Skeletal muscle tissue (tissue), 4 donors: ENCODE measurements around the gene CNTRL. TPM values are rescaled to one million over a fixed set of nuclear protein-coding genes. Genes with fewer than 3 reads are reported as not detected.
A peak's percentile ranks its signal among the peaks of the same experiment; 100 is the strongest.
"Not testable (repeated sequence)": the region's sequence is repeated elsewhere in the genome, so short reads cannot be mapped to it uniquely, and the experiment has no call there.

Experiments used
- H3K27ac ChIP-seq: one replicate; pipeline ENCODE4 v1.7.0; 2013; ENCODE audit warnings: mild to moderate bottlenecking, low read depth, low read length, inconsistent platforms
- H3K27me3 ChIP-seq, 3 donors: one replicate each; pipeline ENCODE4 v1.7.0; 2013; ENCODE audit warnings: low read length in 3 of 3; ENCODE audit not compliant: control insufficient read depth in 3 of 3, insufficient read depth in 3 of 3
- H3K36me3 ChIP-seq, 3 donors: one replicate each; pipeline ENCODE4 v1.7.0; 2013; ENCODE audit warnings: low read length in 3 of 3; ENCODE audit not compliant: control insufficient read depth in 3 of 3, insufficient read depth in 3 of 3
- H3K4me1 ChIP-seq, 3 donors: one replicate each; pipeline ENCODE4 v1.7.0; 2013; ENCODE audit warnings: low read length in 3 of 3, mild to moderate bottlenecking in 3 of 3; ENCODE audit not compliant: control insufficient read depth in 3 of 3, insufficient read depth in 3 of 3
- H3K4me3 ChIP-seq, 3 donors: one replicate each; pipeline ENCODE4 v1.7.0; 2013; ENCODE audit warnings: low read length in 3 of 3
- H3K9ac ChIP-seq, 3 donors: one replicate each; pipeline ENCODE4 v1.7.0; 2013; ENCODE audit warnings: low read length in 3 of 3, mild to moderate bottlenecking in 3 of 3, moderate library complexity in 2 of 3, low read depth in 1 of 3
- H3K9me3 ChIP-seq, 3 donors: one replicate each; pipeline ENCODE4 v1.7.0; 2013; ENCODE audit warnings: low read length in 3 of 3; ENCODE audit not compliant: control insufficient read depth in 3 of 3
- total RNA-seq: library from RNA; depleted of rRNA; stranded (reverse); fragments of >200 nt; gene quantifications from one replicate; pipeline ENCODE4 v1.2.3, GENCODE V29; 2014
- donor health status: Osteomylitis.

CNTRL gene
- total RNA-seq, 1 donor from 2014 or later, result 8.9 TPM

DNA sequence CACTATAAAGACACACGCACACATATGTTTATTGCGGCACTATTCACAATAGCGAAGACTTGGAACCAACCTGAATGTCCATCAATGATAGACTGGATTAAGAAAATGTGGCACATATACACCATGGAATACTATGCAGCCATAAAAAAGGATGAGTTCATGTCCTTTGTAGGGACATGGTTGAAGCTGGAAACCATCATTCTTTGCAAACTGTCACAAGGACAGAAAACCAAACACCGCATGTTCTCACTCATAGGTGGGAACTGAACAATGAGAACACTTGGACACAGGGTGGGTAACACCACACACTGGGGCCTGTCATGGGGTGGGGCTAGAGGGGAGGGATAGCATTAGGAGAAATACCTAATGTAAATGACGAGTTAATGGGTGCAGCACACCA is 29.3 kb downstream of the CNTRL start:
- H3K4me3 ChIP-seq, H3K36me3 ChIP-seq, H3K9me3 ChIP-seq, H3K9ac ChIP-seq, H3K27me3 ChIP-seq, H3K27ac ChIP-seq, H3K4me1 ChIP-seq: not testable (repeated sequence)

DNA sequence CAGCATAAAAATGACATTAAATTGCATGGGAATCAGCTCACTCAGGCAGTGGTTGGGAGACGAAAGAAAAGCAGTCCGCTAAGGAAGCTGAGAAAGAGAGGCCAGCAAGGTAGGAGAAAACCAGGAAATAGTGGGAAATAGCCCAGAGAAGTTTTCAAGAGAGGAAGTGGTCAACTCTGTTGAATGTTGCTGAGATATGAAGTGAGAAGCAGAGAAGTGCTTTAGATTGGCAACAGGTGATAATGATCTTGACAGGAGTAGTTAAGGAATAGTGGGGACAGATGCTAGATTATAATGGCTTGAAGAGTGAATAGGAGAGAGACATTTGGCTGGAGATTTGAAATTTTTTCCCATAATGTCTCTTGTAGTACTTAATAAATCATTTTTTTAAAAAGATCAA is 30.8 kb downstream of the CNTRL start:
- Histone ChIP-seq H3K4me1 (no peaks in the 10 kb centered on the region), H3K36me3 (no peaks in the 10 kb centered on the region), H3K27me3 (no peaks in the 10 kb centered on the region), H3K9me3 (no peaks in the 10 kb centered on the region), H3K27ac (no peak overlapping the region), H3K9ac (no peak overlapping the region), H3K4me3 (no peak overlapping the region)

DNA sequence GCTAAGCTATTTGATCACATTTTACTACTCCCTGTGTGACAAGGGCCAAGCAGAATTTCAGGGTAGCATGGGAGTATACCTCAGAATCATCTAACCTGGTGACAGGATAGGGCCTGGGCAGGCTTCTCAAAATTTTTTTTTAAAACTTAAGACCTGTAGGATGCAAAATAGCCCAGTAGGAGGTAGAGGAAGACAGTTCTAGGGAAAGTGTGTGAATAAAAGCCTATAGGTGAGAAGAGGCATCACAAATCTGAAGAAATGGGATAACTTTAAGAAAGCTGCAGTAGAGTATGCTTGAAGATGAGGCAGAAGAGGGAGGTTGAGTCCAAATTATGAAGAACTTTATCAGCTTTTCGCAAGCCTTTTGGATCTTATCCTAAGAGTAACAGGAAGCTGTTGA is 32.3 kb downstream of the CNTRL start:
- no peak overlapping the region for H3K4me3 ChIP-seq
- no peaks in the 10 kb centered on the region for H3K36me3 ChIP-seq
- H3K9ac ChIP-seq, result no peak overlapping the region
- H3K4me1 ChIP-seq, result no peaks in the 10 kb centered on the region
- no peaks in the 10 kb centered on the region for H3K27me3 ChIP-seq
- no peak overlapping the region for H3K27ac ChIP-seq
- no peaks in the 10 kb centered on the region for H3K9me3 ChIP-seq

DNA sequence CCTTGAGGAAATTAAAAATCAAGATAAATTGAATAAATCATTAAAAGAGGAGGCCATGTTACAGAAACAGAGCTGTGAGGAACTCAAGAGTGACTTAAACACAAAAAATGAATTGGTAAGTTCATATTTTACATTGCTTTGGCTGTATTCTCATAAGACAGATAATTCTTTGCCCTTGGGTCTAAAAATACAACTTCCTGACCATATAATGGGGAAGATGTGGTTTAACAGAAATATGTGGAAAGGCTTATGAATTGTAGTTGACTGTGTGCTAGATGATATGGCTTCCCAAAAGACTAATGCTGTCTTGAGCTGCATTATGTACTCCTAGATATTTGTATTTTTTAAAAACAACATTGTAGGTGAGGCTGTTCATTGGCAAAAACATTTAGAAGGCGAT is 33.1 kb downstream of the CNTRL start:
- H3K27me3 ChIP-seq, result no peaks in the 10 kb centered on the region
- no peak overlapping the region for H3K27ac ChIP-seq
- no peaks in the 10 kb centered on the region for H3K9me3 ChIP-seq

DNA sequence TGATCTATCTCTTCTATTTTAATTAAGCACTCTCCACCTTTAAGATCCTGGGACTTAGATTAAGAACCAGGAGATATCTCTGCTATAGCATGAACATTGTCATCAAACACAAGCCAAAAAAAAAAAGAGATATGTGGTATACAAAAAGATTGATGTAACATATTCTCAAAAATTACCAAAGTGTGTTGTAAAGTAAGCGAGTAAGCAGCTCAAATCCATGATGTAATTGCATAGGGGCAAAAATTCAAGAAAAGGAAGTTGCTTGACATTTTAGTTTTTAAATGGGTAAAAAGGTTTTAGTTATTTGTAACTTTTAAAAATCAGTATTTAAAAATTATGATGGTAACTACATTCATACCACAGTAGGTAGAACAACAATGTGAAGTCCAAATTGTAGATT is 40.7 kb downstream of the CNTRL start:
- Histone ChIP-seq H3K9me3 (no peaks in the 10 kb centered on the region), H3K4me3 (no peak overlapping the region), H3K27me3 (no peaks in the 10 kb centered on the region), H3K4me1 (no peaks in the 10 kb centered on the region), H3K27ac (no peak overlapping the region), H3K9ac (no peak overlapping the region), H3K36me3 (no peaks in the 10 kb centered on the region)

More for the DNA sequence above, 33.1 kb downstream of the CNTRL start:
- H3K4me1 ChIP-seq, result no peaks in the 10 kb centered on the region
- H3K9ac ChIP-seq, result no peak overlapping the region
- H3K36me3 ChIP-seq, result no peaks in the 10 kb centered on the region
- no peak overlapping the region for H3K4me3 ChIP-seq

DNA sequence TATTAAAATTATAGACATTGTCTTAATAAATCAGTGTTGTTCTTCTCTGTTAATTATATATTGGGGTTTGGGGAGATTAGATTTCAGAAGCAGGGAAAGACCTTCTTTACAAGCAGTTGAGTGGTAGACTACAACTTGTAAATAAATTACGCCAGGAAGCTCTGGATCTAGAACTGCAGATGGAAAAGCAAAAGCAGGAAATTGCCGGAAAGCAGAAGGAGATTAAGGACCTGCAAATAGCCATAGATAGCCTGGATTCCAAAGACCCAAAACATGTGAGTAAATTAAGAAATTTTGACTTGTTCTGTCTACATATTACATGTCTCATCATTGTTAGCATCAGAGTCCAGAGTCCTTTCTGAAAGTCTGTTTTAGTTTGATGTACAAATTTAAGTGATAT is 43.5 kb downstream of the CNTRL start:
- H3K4me3 ChIP-seq, result no peak overlapping the region
- H3K4me1 ChIP-seq, result peaks cover 0 to 2% (median 0%) of the 10 kb centered on the region in 3 donors
- no peaks in the 10 kb centered on the region for H3K27me3 ChIP-seq
- H3K9me3 ChIP-seq, result no peaks in the 10 kb centered on the region
- H3K36me3 ChIP-seq, result no peaks in the 10 kb centered on the region
- no peak overlapping the region for H3K9ac ChIP-seq
- H3K27ac ChIP-seq, result no peak overlapping the region

DNA sequence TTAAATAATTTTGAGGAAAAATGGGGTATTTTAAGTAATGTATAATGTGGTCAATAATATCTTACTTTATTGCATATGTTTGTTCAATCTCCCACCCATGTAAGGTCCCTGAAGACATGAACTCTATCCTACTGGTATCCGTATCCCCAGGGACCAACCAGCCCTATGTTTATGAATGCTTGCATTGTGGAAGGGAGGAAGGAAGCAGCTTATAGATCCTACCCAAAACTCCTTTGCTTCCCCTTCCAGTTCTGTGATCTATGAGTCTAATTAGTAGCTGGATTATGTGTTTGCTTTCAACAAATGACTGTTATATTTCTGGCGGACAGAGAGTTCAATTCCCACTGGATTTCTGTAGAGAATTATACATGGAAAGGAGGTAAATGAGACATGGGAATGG is 45.6 kb downstream of the CNTRL start:
- no peak overlapping the region for H3K27ac ChIP-seq

DNA sequence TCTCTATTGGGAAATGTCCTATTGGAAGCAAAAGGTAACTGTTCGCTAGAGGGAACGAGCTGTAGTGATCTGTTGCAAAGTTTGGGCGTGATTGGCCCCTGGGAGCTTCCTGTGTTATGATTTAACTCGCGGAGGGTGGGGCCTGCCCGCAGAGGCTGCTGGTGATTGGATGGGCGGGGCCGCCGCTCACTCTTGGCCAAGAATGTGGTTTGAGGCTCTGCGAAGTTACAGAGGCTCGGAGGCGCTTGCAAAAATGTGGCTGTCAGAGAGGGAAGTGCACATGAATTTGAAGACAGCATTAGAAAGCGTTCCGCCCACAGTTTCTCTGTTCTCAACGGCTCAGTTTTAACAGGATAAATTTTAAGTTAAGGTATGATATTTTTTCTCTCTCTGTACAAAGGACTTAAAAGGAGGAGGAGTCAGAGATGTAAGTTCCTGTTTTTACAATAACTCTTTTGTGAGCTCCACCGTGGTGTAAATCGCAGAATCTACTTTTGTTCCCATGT is 46.9 kb downstream of the CNTRL start:
- peaks cover 0 to 2% (median 0%) of the 10 kb centered on the region in 3 donors for H3K4me1 ChIP-seq
- peak overlapping the region; percentile 69 to 81 (median 75) for H3K9ac ChIP-seq
- peak overlapping the region; percentile 70 to 87 (median 73) for H3K4me3 ChIP-seq
- peaks cover 0 to 4% (median 3%) of the 10 kb centered on the region in 3 donors for H3K36me3 ChIP-seq
- no peaks in the 10 kb centered on the region for H3K27me3 ChIP-seq
- H3K9me3 ChIP-seq, result no peaks in the 10 kb centered on the region
- H3K27ac ChIP-seq, result no peak overlapping the region

More for the DNA sequence above, 45.6 kb downstream of the CNTRL start:
- Histone ChIP-seq H3K4me3 (no peak overlapping the region), H3K36me3 (peaks cover 0 to 3% (median 0%) of the 10 kb centered on the region in 3 donors), H3K9ac (no peak overlapping the region), H3K9me3 (no peaks in the 10 kb centered on the region), H3K4me1 (peaks cover 0 to 2% (median 0%) of the 10 kb centered on the region in 3 donors), H3K27me3 (no peaks in the 10 kb centered on the region)

DNA sequence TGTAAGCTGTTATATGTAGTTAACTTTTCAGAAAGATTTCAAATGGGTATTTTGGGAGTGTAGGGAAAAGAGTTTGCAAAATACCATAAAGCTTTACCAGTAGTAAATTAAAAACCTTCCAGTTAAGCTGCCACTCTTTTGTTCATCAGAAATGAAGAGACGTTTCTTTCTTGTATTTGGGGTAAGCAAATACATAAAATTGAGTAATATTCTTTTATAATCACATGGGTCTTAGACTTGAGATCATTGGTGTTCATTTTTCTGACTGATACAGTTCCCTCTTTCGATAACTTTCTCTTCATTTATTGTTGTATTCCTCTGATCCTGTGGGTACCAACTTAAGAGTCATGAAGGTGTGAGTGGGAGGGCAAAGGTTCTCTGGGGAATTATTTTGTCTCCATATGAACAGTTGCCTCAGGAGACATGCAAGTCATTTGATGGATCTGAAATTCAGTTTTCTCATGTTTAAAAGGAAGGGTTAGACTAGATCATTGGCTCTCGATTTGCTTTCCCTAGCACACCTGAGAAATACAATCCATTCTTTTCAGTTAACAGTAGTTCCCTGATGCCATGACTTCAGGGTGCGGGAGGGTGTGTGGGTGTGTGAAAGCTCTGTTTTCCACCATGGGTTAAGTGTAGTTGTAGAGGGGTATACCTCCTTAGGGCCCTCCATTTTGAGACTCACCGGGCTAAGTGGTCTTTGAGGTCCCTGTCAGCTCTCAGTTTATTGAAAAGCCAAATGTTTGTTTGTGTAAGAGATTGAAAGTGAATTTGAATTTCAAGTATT is 47.7 kb downstream of the CNTRL start:
- no peaks in the 10 kb centered on the region for H3K27me3 ChIP-seq
- no peak overlapping the region for H3K27ac ChIP-seq
- peaks cover 0 to 8% (median 3%) of the 10 kb centered on the region in 3 donors for H3K36me3 ChIP-seq
- H3K9ac ChIP-seq, result peak overlapping the region; percentile 60 to 81 (median 75)
- peak overlapping the region in 2 of 3 donors; percentile 70 to 87 for H3K4me3 ChIP-seq
- peaks cover 0 to 2% (median 0%) of the 10 kb centered on the region in 3 donors for H3K4me1 ChIP-seq
- no peaks in the 10 kb centered on the region for H3K9me3 ChIP-seq

DNA sequence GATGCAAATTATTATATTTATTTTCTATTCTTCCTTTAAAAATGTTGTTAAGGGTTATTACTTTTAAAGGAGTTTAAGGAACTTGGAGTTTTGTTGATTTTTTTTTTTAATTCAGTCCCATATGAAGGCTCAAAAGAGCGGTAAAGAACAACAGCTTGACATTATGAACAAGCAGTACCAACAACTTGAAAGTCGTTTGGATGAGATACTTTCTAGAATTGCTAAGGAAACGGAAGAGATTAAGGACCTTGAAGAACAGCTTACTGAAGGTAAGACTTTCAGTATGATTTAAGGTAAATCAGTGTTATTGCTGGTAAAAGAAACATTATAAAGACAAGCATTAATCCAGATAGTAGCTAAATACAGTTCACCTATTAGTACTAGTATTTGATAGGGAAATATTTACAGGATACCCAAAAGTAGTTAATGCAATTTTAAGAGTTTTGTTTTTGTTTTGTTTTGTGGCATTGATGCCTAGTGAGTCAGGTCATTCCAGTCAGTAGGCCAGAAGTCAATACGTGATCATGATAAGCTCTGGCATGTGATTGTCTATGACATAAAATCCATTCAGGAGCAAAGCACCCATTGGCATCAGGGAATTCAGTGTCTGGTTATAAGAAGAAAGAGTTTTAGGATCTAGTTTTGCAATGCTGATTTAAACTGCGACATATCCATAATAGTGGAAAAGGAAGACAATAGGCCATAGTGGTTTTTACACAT is 49.2 kb downstream of the CNTRL start:
- Histone ChIP-seq H3K4me3 (no peak overlapping the region), H3K9ac (no peak overlapping the region), H3K36me3 (peaks cover 0 to 8% (median 3%) of the 10 kb centered on the region in 3 donors), H3K9me3 (no peaks in the 10 kb centered on the region), H3K27ac (no peak overlapping the region), H3K4me1 (peaks cover 0 to 2% (median 0%) of the 10 kb centered on the region in 3 donors), H3K27me3 (no peaks in the 10 kb centered on the region)
